GM18508 (cell line): Measurements from ENCODE around the gene ACSF3.
"Not testable (repeated sequence)": the region's sequence is repeated elsewhere in the genome, so short reads cannot be mapped to it uniquely, and the experiment has no call there.

Experiments used
- ATAC-seq: cut with Tn5 transposase; IDR thresholded peaks from one replicate; pipeline ENCODE4 v1.9.1; 2021; ENCODE audit warnings: moderate number of reproducible peaks; ENCODE audit not compliant: insufficient read depth, unreplicated experiment

The ACSF3 gene

DNA sequence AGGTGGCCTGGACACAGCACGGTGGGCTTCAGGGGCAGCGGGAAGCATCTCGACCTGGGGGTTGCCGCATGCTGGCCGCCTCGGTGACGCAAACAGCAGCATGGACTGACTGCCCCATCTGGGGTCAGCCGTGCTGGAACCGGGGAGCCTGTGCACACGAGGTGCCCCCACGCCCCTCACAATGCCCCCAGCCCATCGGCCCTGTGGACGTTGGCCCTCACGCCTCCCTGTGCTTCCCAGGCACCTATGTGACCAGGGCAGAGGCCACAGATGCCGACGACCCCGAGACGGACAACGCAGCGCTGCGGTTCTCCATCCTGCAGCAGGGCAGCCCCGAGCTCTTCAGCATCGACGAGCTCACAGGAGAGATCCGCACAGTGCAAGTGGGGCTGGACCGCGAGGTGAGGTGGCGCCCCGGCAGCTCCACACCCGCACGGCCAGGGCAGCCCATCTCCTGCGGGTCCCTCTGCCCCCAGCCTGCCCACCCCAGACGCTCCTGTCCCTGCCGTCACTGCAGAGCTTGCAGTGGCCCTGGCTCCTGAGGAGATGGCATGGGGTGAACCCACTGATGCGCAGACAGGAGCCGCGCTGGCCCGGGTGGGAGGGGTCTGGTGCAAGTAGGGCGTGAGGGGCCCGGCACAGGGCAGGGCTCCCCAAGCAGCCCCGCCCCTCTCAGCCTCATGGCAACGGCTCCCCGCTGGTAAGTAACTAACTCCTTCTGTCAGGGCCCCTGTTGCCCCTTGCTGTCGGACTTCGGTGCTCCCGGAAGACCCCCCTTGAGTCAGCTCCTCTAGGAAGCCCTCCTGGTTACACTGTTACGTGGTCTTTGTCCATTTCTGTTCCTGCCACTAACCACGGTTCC lies 91.5 kb downstream of the ACSF3 start:
- no peak for ATAC-seq

DNA sequence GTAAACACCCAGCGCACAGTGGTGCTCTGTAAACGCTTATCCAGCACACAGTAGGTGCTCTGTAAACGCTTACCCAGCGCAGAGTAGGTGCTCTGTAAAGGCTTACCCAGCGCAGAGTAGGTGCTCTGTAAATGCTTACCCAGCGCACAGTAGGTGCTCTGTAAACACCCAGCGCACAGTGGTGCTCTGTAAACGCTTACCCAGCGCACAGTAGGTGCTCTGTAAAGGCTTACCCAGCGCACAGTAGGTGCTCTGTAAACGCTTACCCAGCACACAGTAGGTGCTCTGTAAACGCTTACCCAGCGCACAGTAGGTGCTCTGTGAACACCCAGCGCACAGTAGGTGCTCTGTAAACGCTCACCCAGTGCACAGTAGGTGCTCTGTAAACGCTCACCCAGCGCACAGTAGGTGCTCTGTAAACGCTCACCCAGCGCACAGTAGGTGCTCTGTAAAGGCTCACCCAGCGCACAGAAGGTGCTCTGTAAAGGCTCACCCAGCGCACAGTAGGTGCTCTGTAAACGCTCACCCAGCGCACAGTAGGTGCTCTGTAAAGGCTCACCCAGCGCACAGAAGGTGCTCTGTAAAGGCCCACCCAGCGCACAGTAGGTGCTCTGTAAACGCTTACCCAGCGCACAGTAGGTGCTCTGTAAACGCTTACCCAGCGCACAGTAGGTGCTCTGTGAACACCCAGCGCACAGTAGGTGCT lies 92.4 kb downstream of the ACSF3 start:
- ATAC-seq = not testable (repeated sequence)

DNA sequence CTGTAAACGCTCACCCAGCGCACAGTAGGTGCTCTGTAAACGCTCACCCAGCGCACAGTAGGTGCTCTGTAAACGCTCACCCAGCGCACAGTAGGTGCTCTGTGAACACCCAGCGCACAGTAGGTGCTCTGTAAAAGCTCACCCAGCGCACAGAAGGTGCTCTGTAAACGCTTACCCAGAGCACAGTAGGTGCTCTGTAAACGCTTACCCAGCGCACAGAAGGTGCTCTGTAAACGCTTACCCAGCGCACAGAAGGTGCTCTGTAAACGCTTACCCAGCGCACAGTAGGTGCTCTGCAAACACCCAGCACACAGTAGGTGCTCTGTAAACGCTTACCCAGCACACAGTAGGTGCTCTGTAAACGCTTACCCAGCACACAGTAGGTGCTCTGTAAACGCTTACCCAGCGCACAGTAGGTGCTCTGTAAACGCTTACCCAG lies 93.0 kb downstream of the ACSF3 start:
- not testable (repeated sequence) for ATAC-seq

- ATAC-seq = no peak
Measured at GRCh38 chr16:89187032-89187769, 93.5 kb downstream of the ACSF3 start.

DNA sequence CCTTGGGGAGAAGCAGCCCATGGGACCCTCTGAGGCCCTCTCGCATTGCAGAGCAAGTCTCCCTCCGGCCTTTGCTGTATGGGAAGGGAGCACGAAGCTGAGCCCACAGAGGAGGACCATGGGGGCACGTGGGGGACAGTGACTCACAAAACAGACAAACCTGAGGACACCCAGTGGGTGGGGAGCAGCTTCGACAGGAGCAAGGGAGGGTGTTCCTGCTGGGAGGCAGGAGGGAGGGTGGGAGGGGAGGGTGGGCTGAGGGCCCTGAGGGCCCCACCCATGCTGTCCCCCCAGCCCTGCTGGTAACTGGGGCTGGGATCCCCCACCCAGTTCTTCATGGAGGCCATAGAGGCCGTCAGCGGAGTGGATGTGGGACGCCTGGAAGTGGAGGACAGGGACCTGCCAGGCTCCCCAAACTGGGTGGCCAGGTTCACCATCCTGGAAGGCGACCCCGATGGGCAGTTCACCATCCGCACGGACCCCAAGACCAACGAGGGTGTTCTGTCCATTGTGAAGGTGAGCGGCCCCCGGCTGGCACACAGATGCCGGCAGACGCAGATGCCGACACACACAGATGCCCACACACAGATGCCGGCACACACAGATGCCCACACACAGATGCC lies 94.2 kb downstream of the ACSF3 start:
- ATAC-seq = no peak

DNA sequence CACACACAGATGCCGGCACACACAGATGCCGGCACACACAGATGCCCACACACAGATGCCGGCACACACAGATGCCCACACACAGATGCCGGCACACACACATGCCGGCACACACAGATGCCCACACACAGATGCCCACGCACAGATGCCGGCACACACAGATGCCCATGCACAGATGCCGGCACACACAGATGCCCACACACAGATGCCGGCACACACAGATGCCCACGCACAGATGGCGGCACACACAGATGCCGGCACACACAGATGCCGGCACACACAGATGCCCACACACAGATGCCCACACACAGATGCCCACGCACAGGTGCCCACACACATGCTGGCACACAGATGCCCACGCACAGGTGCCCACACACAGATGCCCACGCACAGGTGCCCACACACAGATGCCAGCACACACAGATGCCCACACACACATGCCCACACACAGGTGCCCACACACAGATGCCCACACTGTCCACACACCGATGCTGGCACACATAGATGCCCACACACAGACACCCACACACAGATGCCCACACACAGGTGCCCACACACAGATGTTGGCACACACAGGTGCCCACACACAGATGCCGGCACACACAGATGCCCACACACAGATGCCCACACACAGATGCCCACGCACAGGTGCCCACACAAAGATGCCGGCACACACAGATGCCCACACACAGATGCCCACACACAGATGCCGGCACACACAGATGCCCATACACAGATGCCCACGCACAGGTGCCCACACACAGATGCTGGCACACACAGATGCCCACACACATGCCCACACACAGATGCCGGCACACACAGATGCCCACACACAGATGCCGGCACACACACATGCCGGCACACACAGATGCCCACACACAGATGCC lies 95.1 kb downstream of the ACSF3 start:
- ATAC-seq = not testable (repeated sequence)

DNA sequence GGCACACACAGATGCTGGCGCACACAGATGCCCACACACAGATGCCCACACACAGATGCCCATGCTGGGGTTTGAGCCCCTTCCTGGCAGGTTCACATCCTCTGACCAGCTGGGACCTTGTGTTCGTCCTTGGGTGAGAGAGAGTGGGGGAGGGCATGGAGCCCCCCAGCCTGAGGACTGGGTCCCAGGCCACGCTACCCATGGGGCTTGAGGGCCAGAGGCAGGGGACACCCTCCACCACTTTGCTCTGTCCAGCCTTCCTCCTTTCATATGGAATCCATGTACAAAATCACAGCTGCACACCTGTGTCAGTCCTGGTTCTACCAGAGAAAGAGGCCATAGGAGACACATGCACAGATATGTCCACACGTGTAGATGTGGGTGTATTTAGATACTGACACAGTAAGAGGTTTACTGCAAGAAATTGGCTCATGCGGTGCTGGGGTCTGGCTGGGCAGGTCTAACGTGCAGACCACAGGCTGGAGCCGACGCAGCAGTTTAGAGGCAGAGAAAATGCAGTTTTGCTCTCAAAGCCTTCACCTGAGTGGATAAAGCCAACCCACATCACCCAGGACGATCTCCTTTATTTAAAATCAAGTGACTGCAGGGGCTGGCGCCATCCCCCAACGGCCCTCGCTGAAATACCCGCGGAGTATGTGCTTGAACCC lies 95.8 kb downstream of the ACSF3 start:
- no peak for ATAC-seq

DNA sequence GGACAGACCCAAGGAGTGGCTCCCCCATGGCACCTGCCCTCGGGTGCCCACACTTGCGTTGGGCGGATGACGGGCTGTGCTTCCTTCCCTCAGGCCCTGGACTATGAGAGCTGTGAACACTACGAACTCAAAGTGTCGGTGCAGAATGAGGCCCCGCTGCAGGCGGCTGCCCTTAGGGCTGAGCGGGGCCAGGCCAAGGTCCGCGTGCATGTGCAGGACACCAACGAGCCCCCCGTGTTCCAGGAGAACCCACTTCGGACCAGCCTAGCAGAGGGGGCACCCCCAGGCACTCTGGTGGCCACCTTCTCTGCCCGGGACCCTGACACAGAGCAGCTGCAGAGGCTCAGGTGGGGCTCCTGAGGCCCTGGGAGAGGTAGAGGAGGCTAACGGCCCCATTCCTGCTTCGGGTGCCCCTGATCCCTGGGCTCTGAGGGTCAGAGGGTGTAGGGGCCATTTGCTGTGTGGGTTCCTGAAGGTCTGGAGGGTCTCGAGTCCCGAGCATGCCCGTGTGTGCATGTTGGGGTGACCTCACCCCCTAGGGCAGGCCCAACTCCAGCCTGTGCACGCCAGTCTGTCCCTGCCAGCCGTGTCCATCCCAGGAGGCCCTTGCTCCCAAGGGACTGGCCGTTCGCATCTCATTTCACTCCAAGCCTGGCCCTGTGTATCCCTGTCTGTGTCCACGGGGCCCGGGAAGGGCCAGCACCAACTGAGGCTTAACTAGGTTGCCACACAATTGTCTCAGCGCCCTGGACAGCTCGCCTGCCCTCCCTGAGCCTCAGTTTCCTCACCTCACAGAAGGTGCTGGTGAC lies 96.7 kb downstream of the ACSF3 start:
- ATAC-seq = no peak

DNA sequence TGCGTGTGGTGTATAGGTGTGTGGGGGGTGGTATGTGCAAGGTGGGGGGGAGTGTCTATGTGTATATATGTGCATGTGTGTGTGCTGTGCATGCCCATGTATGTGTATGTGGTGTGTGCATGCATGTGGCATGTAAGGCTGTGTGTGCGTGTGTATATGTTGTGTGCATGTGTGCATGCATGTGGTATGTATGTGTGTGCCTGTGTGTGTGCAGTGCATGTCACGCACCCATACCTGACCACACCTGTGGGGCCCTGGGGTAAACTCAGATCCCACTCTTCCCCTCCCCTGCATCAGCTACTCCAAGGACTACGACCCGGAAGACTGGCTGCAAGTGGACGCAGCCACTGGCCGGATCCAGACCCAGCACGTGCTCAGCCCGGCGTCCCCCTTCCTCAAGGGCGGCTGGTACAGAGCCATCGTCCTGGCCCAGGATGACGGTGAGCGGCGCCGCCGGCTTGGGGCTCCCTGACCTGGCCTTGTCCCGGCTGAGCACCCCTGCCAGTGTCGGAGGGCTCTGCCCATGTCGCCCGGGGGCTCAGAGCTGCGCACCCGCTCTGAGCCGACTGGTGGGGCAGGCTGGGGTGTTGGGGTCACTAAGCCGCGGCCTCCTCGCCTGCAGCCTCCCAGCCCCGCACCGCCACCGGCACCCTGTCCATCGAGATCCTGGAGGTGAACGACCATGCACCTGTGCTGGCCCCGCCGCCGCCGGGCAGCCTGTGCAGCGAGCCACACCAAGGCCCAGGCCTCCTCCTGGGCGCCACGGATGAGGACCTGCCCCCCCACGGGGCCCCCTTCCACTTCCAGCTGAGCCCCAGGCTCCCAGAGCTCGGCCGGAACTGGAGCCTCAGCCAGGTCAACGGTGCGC lies 97.6 kb downstream of the ACSF3 start:
- no peak for ATAC-seq

DNA sequence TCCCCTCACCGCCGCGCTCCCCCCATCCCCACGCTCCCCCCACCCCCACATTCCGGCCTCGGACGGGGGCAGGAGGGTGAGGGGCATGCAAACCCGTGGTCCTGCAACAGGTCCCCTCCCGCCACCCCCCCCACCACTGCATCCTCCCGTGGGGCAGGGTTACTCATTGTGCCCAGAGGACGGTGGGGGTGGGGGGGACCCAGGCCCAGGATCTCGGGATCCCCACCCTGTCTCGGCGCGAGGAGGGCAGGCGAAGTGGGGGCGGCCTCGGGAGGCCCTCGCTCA lies 98.2 kb downstream of the ACSF3 start:
- ATAC-seq = no peak

DNA sequence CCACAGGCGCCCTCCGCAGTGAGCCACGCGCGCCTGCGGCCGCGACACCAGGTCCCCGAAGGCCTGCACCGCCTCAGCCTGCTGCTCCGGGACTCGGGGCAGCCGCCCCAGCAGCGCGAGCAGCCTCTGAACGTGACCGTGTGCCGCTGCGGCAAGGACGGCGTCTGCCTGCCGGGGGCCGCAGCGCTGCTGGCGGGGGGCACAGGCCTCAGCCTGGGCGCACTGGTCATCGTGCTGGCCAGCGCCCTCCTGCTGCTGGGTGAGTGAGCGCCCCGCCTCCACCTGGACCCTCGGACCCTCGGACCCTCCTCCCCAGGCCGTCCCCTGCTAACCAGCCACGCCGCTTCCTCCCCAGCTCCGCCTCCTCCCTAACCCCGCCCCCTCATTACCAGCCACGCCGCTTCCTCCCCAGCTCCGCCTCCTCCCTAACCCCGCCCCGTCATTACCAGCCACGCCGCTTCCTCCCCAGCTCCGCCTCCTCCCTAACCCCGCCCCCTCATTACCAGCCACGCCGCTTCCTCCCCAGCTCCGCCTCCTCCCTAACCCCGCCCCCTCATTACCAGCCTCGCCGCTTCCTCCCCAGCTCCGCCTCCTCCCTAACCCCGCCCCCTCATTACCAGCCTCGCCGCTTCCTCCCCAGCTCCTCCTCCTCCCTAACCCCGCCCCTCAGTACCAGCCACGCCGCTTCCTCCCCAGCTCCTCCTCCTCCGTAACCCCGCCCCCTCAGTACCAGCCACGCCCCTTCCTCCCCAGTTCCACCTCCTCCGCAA lies 98.7 kb downstream of the ACSF3 start:
- not testable (repeated sequence) for ATAC-seq

DNA sequence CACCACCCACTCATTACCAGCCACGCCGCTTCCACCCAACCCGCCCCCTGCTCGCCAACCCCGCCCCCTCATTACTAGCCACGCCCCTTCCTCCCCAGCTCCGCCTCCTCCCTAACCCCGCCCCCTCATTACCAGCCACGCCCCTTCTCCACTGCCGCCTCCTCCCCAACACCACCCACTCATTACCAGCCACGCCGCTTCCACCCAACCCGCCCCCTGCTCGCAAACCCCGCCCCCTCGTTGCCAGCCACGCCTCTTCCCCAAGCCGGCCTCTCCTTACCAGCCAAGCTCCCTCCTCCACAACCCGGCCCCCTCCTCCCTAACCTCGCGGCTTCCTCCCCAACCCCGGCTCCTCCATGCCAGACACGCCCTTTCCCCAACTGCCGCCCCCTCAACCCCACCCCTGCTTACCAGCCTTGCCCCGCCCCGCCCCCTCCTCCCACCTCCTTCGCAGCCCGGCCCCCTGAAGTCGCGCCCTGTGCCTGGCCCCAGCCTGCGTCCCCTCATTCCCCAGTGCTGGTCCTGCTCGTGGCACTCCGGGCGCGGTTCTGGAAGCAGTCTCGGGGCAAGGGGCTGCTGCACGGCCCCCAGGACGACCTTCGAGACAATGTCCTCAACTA lies 99.4 kb downstream of the ACSF3 start:
- no peak for ATAC-seq

GRCh38 chr16:89193576-89194293 lies 100.1 kb downstream of the ACSF3 start:
- ATAC-seq = no peak

DNA sequence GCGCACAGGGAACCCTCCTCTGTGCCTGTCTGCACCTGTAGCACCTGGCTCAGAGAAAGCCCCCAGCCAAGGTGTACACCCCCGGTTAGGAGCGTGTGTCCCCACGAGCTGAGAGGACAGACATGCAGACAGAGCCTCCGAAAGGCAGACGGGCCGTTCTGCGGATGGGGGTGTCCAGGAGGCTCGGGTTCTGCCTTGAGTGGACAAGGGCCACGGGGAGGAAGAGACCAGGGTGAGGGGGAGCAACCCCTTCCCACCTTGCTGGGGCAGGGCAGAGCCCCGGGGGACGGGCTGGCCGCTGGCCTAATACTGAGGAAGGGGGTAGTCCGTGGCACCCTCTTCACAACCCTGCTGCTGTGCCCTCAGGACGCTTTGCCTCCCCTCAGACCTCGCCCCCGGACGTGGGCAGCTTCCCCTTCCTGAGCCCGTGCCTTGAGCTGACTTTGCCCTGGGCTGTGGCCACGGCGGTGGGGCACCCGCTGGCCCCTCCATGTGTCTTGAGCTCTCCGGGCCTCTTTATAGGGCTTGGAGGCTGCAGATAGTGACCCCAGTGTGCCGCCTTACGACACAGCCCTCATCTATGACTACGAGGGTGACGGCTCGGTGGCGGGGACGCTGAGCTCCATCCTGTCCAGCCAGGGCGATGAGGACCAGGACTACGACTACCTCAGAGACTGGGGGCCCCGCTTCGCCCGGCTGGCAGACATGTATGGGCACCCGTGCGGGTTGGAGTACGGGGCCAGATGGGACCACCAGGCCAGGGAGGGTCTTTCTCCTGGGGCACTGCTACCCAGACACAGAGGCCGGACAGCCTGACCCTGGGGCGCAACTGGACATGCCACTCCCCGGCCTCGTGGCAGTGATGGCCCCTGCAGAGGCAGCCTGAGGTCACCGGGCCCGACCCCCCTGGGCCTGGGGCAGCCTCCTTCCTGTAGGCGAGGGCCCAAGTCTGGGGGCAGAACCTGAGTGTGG lies 101.0 kb downstream of the ACSF3 start:
- no peak for ATAC-seq
